ENCODE measurements around the gene ABCD3. TPM values are rescaled to one million over a fixed set of nuclear protein-coding genes. Genes with fewer than 3 reads are reported as not detected.

Gene ABCD3
- total RNA-seq, 4 donors from 2014 or later, result 37.2 to 88.3 (median 58.1) TPM

DNA sequence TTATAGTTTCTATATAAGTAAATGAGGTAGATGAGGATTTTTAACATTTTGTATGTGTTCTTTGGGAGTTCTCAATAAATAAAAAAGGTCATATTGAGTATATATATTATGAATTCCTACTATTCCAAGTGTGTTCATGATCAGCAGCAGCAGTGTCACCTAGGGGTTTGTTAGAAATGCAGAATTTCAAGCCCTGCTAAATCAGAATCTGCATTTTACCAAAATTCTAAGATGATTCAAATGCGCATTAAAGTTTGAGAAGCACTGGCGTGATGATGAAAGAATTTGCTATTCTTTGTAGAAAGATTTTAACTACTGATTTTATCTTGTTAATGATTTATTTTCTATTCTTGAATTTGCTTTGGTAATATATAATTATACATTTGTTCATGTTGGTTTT, 94.6 kb downstream of the ABCD3 start:
- intact Hi-C loops (cut with DNase I; ENCODE audit: low total_unique reads), result no loop called here
- no peaks in the 10 kb centered on the region for H3K9me3 ChIP-seq
- H3K4me1 ChIP-seq, result no peaks in the 10 kb centered on the region
- no peaks in the 10 kb centered on the region for H3K36me3 ChIP-seq
- H3K27ac ChIP-seq, result no peak overlapping the region
- DNase-seq, result no peak
- TF ChIP-seq POLR2A (IDR thresholded peaks at IDR 0.05) (no peak), EP300 (IDR thresholded peaks at IDR 0.05; ENCODE audit: low read depth) (no peak), POLR2AphosphoS5 (IDR thresholded peaks at IDR 0.05) (no peak)
- TF ChIP-seq, protein P1, sequence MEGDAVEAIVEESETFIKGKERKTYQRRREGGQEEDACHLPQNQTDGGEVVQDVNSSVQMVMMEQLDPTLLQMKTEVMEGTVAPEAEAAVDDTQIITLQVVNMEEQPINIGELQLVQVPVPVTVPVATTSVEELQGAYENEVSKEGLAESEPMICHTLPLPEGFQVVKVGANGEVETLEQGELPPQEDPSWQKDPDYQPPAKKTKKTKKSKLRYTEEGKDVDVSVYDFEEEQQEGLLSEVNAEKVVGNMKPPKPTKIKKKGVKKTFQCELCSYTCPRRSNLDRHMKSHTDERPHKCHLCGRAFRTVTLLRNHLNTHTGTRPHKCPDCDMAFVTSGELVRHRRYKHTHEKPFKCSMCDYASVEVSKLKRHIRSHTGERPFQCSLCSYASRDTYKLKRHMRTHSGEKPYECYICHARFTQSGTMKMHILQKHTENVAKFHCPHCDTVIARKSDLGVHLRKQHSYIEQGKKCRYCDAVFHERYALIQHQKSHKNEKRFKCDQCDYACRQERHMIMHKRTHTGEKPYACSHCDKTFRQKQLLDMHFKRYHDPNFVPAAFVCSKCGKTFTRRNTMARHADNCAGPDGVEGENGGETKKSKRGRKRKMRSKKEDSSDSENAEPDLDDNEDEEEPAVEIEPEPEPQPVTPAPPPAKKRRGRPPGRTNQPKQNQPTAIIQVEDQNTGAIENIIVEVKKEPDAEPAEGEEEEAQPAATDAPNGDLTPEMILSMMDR (IDR thresholded peaks at IDR 0.05), result no peak
- H3K4me3 ChIP-seq, result no peak overlapping the region
- WGBS, 2 donors (ENCODE audit: low coverage in 1 of 2), result 95 to 97% methylated on average over 2 of the region's 2 CpGs
- H3K27me3 ChIP-seq, result no peaks in the 10 kb centered on the region
- in situ Hi-C loops (cut with MboI; ENCODE audit: low pct_ligation_motif_present in 1 of 4, low pct_unique_long_range_greater_than_20kb in 1 of 4, low sequenced_read_pairs in 3 of 4), result loop anchor here in 2 of 4 donors (25.0 kb wide), 1 partner anchor 524 kb away; no protein-coding TSS in a partner anchor

DNA sequence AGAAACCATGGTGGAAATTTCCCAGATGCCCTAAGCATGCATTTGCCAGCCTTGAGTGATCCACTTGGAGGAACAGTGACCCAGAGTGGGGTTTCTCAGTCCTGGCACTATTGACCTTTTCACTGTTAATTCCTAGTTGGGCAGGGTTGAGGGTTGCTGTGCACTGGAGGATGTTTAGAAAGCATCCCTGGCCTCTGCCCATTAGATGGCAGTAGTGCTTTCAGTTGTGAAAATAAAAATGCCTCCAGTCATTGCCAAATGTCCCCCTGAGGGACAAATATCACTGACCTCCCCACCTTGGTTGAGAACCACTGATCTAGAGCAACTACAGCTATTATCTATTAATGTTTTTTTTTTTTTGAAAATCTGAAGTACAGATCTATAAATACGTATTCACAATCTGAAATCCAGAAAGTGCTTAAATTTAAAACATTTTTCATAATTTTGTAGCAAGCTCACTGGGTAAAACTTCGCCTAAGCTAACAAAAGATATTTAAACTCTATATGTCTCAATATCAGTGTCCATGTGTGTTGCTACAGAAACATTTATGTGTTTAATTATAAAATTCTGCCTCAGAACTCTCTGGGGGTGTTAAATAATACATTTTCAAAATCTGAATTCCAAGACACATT, 96.0 kb downstream of the ABCD3 start:
- no peak for DNase-seq
- no peak for TF ChIP-seq POLR2A (IDR thresholded peaks at IDR 0.05)
- no peak for TF ChIP-seq POLR2AphosphoS5 (IDR thresholded peaks at IDR 0.05)
- TF ChIP-seq EP300 (IDR thresholded peaks at IDR 0.05; ENCODE audit: low read depth), result no peak
- TF ChIP-seq, protein P1 (IDR thresholded peaks at IDR 0.05), result peak; percentile 46 to 62 (median 50)
- in situ Hi-C loops (cut with MboI; ENCODE audit: low pct_ligation_motif_present in 1 of 4, low pct_unique_long_range_greater_than_20kb in 1 of 4, low sequenced_read_pairs in 3 of 4), result loop anchor here in 2 of 4 donors (25.0 kb wide), 1 partner anchor 523 kb away; no protein-coding TSS in a partner anchor
- Histone ChIP-seq H3K27me3 (no peaks in the 10 kb centered on the region), H3K9me3 (no peaks in the 10 kb centered on the region), H3K27ac (no peak overlapping the region), H3K4me3 (no peak overlapping the region), H3K4me1 (no peaks in the 10 kb centered on the region), H3K36me3 (peaks cover 0 to 5% (median 3%) of the 10 kb centered on the region in 4 donors)
- 57 to 70% methylated on average over 2 of the region's 2 CpGs for WGBS, 2 donors (ENCODE audit: low coverage in 1 of 2)
- intact Hi-C loops (cut with DNase I; ENCODE audit: low total_unique reads), result no loop called here

DNA sequence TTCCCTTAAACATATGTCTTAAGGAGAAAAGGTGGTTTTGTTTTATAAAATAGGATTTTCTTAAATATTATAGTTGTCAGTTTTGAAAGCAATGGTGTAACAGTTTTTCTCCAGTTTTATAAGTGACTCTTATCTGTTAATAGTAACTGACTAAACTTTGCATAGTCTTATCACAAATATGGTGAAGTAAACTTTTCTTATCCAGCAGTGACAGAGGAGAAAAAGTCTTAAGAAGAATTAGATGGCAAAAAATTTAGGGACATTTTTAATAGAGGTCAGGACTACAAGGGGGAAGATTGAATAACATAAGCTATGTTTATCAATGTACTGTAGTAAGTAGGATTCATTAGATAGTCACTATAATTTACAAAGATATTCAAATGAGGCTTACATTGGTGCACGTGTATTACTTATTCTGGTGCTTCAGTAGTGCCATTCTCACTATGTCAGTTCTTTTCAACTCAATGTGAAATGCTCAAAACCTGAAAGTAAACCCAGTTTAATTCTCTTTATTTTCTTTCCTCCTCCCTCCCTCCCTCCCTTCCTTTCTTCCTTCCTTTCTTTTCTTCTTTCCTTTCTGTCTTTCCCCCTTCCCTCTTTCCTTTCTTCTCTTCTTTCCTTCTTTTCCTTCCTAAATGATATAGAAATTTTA, 97.2 kb downstream of the ABCD3 start:
- Histone ChIP-seq H3K36me3 (peaks cover 0 to 8% (median 3%) of the 10 kb centered on the region in 4 donors), H3K4me1 (no peaks in the 10 kb centered on the region), H3K27me3 (no peaks in the 10 kb centered on the region), H3K27ac (no peak overlapping the region), H3K9me3 (no peaks in the 10 kb centered on the region), H3K4me3 (no peak overlapping the region)
- in situ Hi-C loops (cut with MboI; ENCODE audit: low pct_ligation_motif_present in 1 of 4, low pct_unique_long_range_greater_than_20kb in 1 of 4, low sequenced_read_pairs in 3 of 4) (loop anchor here in 2 of 4 donors (25.0 kb wide), 1 partner anchor 522 kb away; no protein-coding TSS in a partner anchor), intact Hi-C loops (cut with DNase I; ENCODE audit: low total_unique reads) (no loop called here)
- 20 to 79% methylated on average over 1 of the region's 1 CpG for WGBS, 2 donors (ENCODE audit: low coverage in 1 of 2)
- TF ChIP-seq POLR2A (IDR thresholded peaks at IDR 0.05) (no peak), POLR2AphosphoS5 (IDR thresholded peaks at IDR 0.05) (no peak), EP300 (IDR thresholded peaks at IDR 0.05; ENCODE audit: low read depth) (no peak)
- TF ChIP-seq, protein P1 (IDR thresholded peaks at IDR 0.05), result no peak
- DNase-seq, result no peak

DNA sequence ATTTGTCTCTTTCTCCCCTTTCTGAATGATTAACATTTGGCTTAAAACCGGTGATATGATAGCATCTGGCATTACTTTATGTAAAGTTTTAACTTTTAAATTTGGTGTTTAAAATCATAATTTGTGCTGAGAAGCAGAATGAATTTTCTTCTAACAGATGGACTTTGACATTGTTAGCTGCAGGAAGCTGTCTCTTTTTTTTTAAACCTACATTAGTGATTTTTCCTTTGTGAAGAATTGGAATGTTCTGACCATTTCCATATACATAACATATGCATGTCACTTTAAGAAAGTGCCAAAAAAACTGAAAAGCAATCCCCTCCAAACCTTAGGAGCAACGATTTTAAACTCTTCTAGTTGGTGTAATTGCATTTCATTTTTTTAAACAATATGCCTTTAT, 101.2 kb downstream of the ABCD3 start:
- TF ChIP-seq, protein P1 (IDR thresholded peaks at IDR 0.05), result no peak
- TF ChIP-seq POLR2A (IDR thresholded peaks at IDR 0.05) (no peak), POLR2AphosphoS5 (IDR thresholded peaks at IDR 0.05) (no peak), EP300 (IDR thresholded peaks at IDR 0.05; ENCODE audit: low read depth) (no peak)
- in situ Hi-C loops (cut with MboI; ENCODE audit: low pct_ligation_motif_present in 1 of 4, low pct_unique_long_range_greater_than_20kb in 1 of 4, low sequenced_read_pairs in 3 of 4), result loop anchor here in 2 of 4 donors (25.0 kb wide), 1 partner anchor 518 kb away; no protein-coding TSS in a partner anchor

More for the DNA sequence above, 101.2 kb downstream of the ABCD3 start:
- DNase-seq, result no peak
- H3K36me3 ChIP-seq, result peaks cover 0 to 8% (median 3%) of the 10 kb centered on the region in 4 donors
- no peak overlapping the region for H3K4me3 ChIP-seq
- no peaks in the 10 kb centered on the region for H3K4me1 ChIP-seq
- 54 to 63% methylated on average over 2 of the region's 2 CpGs for WGBS, 2 donors (ENCODE audit: low coverage in 1 of 2)
- no peak overlapping the region for H3K27ac ChIP-seq
- intact Hi-C loops (cut with DNase I; ENCODE audit: low total_unique reads), result no loop called here
- H3K9me3 ChIP-seq, result no peaks in the 10 kb centered on the region
- no peaks in the 10 kb centered on the region for H3K27me3 ChIP-seq
